Liver (tissue), 9 donors: ENCODE measurements around the gene MOV10L1. TPM values are rescaled to one million over a fixed set of nuclear protein-coding genes. Genes with fewer than 3 reads are reported as not detected.

ENCODE experiments used
- DNase-seq: peaks from one replicate; pipeline ENCODE4 v3.0.0-alpha.2; 2017; ENCODE audit warnings: low spot score
- H3K27ac ChIP-seq, 2 donors: one replicate each; pipeline ENCODE4 v1.7.0; 2013; ENCODE audit warnings: inconsistent platforms in 2 of 2, low read length in 2 of 2, control low read depth in 1 of 2, low read depth in 1 of 2, mild to moderate bottlenecking in 1 of 2
- H3K27me3 ChIP-seq, 4 donors: one replicate each; pipeline versions ENCODE4 v1.6.1 to v1.7.0; 2013; ENCODE audit warnings: low read length in 3 of 4, inconsistent platforms in 1 of 4, mild to moderate bottlenecking in 1 of 4, moderate library complexity in 1 of 4; ENCODE audit not compliant: control insufficient read depth in 4 of 4, insufficient read depth in 4 of 4
- H3K36me3 ChIP-seq, 4 donors: one replicate each; pipeline versions ENCODE4 v1.6.1 to v1.7.0; 2013; ENCODE audit warnings: low read length in 3 of 4, mild to moderate bottlenecking in 3 of 4, low read depth in 1 of 4, moderate library complexity in 1 of 4; ENCODE audit not compliant: control insufficient read depth in 4 of 4, insufficient read depth in 3 of 4
- H3K4me1 ChIP-seq, 4 donors: one replicate each; pipeline versions ENCODE4 v1.6.1 to v1.7.0; 2013; ENCODE audit warnings: low read length in 3 of 4, mild to moderate bottlenecking in 3 of 4, moderate library complexity in 1 of 4; ENCODE audit not compliant: control insufficient read depth in 4 of 4, insufficient read depth in 4 of 4
- H3K4me3 ChIP-seq, 3 donors: one replicate each; pipeline versions ENCODE4 v1.6.1 to v1.7.0; 2013; ENCODE audit warnings: low read length in 3 of 3, control low read depth in 1 of 3, low read depth in 1 of 3, mild to moderate bottlenecking in 1 of 3
- H3K9ac ChIP-seq, 2 donors: one replicate each; pipeline ENCODE4 v1.7.0; 2013; ENCODE audit warnings: low read length in 2 of 2, mild to moderate bottlenecking in 2 of 2, moderate library complexity in 2 of 2, control low read depth in 1 of 2, low read depth in 1 of 2
- H3K9me3 ChIP-seq, 4 donors: one replicate each; pipeline versions ENCODE4 v1.6.1 to v1.7.0; 2013; ENCODE audit warnings: low read length in 3 of 4; ENCODE audit not compliant: control insufficient read depth in 4 of 4
- FOXA1 ChIP-seq: IDR thresholded peaks from 2 replicates; pipeline ENCODE4 v1.6.1; 2016; ENCODE audit warnings: antibody characterized with exemption
- GABPA ChIP-seq, 2 donors: IDR thresholded peaks in 1 of 2; conservative IDR thresholded peaks in 1 of 2; 2 replicates each; pipeline ENCODE4 v1.6.1; 2016; ENCODE audit warnings: antibody characterized with exemption in 2 of 2, mild to moderate bottlenecking in 1 of 2, moderate library complexity in 1 of 2
- HNF4A ChIP-seq, 2 donors: conservative IDR thresholded peaks; 2 replicates each; pipeline ENCODE4 v1.6.1; 2016; ENCODE audit warnings: antibody characterized with exemption in 2 of 2, mild to moderate bottlenecking in 2 of 2
- HNF4G ChIP-seq: IDR thresholded peaks from 2 replicates; pipeline ENCODE4 v1.6.1; 2016; ENCODE audit warnings: antibody characterized with exemption
- NR2F2 ChIP-seq: IDR thresholded peaks from 2 replicates; pipeline ENCODE4 v1.6.1; 2016; ENCODE audit warnings: antibody characterized with exemption
- RAD21 ChIP-seq, 2 donors: IDR thresholded peaks; 2 replicates each; pipeline ENCODE4 v1.6.1; 2016; ENCODE audit warnings: antibody characterized with exemption in 2 of 2, mild to moderate bottlenecking in 2 of 2
- RXRA ChIP-seq, 2 donors: IDR thresholded peaks; 2 replicates each; pipeline ENCODE4 v1.6.1; 2017 to 2018; ENCODE audit warnings: antibody characterized with exemption in 2 of 2, mild to moderate bottlenecking in 1 of 2
- SP1 ChIP-seq: IDR thresholded peaks from 2 replicates; pipeline ENCODE4 v1.6.1; 2018; ENCODE audit warnings: antibody characterized with exemption, mild to moderate bottlenecking
- TAF1 ChIP-seq: conservative IDR thresholded peaks from 2 replicates; pipeline ENCODE4 v1.6.1; 2016; ENCODE audit warnings: antibody characterized with exemption, mild to moderate bottlenecking
- WGBS: extraction: QIAGEN DNeasy Blood & Tissue Kit; methylation state at CpG from one replicate; pipeline ENCODE4 v1.1.7; 2013; 5-methylcytosine and 5-hydroxymethylcytosine counted together
- polyA plus RNA-seq, 2 donors: library from polyadenylated mRNA; stranded (reverse) in 1 of 2; unstranded in 1 of 2; fragments of 200-250 nt in 1 of 2; fragments of >200 nt in 1 of 2; fragmentation: Nextera tagmentation in 1 of 2; extraction: Ambion mirVana in 1 of 2; gene quantifications; one replicate each; pipeline versions ENCODE4 v1.2.1 to v1.2.3, GENCODE V29; 2013 to 2015
- total RNA-seq, 2 donors: library from RNA; depleted of rRNA; stranded (reverse); fragments of >200 nt; gene quantifications; one replicate each; pipeline ENCODE4 v1.2.3, GENCODE V29; 2014
- TF ChIP-seq, protein P1 (sequence below): IDR thresholded peaks from 2 replicates; pipeline ENCODE4 v1.6.1; 2016; ENCODE audit warnings: antibody characterized with exemption
- TF ChIP-seq, protein P2 (sequence below): IDR thresholded peaks from 2 replicates; pipeline ENCODE4 v1.6.1; 2016; ENCODE audit warnings: antibody characterized with exemption
- donor health status: healthy.
- donor health status: healthy.
- donor health status: healthy.
- donor health status: healthy.
- donor health status: healthy.

MOV10L1 gene
- total and polyA plus RNA-seq, 4 donors = 0.07 to 0.47 (median 0.17) TPM

DNA sequence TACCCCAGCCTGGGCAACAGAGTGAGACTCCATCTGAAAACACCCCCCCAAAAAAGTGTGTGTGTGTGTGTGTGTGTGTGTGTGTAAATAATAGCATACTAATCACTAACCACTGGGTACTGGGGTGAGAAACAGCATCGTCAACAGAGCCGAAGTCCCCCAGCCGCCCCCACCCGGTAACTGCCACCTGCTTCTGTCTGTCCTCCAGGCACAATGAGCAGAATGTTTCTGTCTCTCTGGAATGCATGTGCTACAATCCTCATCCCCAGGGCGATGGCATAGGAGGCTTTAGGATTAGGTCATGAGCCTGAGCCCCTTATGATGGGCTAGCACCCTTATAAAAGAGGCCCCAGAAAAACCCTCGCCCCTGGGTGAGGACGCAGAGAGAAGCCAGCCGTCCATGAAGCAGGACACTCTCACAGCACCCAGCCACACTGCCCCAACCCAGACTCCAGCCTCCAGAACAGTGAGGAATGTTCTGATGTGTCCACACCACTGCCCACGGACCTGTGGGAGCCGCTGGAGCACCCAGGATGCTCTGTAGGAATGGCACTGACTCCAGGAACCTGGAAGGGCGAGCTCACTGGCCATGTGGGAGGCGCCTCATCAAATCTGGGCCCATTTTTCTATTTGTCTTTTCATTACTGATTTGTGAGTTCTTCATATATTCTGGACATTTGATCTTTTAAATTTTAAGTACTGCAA is 41.6 kb upstream of the MOV10L1 start (continued):
- no peak for TF ChIP-seq SP1
- no peak for TF ChIP-seq TAF1
- no peak for TF ChIP-seq RXRA (IDR thresholded peaks at IDR 0.05)

DNA sequence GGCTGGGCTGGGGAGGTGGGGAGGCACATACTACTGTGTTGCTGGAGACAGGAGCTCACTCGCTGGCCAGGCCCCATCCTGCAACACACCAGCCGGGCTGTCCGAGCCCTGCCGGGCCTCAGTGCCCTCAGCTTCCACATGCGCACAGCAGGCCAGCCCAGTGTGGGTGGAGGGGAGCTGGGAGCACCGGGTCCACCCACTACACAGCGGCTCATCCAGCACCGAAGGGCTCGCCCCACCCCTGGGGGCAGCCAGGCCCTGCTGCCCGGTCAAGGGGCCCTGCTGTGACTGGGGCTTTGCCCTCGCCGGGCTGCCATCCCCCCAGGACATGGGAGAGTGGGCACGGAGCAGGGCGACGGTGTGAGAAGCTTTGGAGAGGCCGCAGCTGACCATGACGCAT is 41.0 kb upstream of the MOV10L1 start:
- no peaks in the 10 kb centered on the region for H3K27me3 ChIP-seq
- H3K36me3 ChIP-seq = no peaks in the 10 kb centered on the region
- 90% methylated on average over 17 of the region's 17 CpGs for WGBS
- no peak overlapping the region for H3K4me3 ChIP-seq
- H3K4me1 ChIP-seq = no peaks in the 10 kb centered on the region
- DNase-seq = no peak
- H3K9ac ChIP-seq = no peak overlapping the region
- TF ChIP-seq, protein P1, sequence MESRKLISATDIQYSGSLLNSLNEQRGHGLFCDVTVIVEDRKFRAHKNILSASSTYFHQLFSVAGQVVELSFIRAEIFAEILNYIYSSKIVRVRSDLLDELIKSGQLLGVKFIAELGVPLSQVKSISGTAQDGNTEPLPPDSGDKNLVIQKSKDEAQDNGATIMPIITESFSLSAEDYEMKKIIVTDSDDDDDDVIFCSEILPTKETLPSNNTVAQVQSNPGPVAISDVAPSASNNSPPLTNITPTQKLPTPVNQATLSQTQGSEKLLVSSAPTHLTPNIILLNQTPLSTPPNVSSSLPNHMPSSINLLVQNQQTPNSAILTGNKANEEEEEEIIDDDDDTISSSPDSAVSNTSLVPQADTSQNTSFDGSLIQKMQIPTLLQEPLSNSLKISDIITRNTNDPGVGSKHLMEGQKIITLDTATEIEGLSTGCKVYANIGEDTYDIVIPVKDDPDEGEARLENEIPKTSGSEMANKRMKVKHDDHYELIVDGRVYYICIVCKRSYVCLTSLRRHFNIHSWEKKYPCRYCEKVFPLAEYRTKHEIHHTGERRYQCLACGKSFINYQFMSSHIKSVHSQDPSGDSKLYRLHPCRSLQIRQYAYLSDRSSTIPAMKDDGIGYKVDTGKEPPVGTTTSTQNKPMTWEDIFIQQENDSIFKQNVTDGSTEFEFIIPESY = no peak
- TF ChIP-seq HNF4G (no peak), GABPA (IDR thresholded peaks at IDR 0.05 in 1 of 2, conservative IDR thresholded peaks at IDR 0.05 in 1 of 2) (no peak), RXRA (IDR thresholded peaks at IDR 0.05) (no peak), SP1 (no peak)
- H3K9me3 ChIP-seq = peaks cover 0 to 3% (median 0%) of the 10 kb centered on the region in 4 donors
- H3K27ac ChIP-seq = no peak overlapping the region

DNA sequence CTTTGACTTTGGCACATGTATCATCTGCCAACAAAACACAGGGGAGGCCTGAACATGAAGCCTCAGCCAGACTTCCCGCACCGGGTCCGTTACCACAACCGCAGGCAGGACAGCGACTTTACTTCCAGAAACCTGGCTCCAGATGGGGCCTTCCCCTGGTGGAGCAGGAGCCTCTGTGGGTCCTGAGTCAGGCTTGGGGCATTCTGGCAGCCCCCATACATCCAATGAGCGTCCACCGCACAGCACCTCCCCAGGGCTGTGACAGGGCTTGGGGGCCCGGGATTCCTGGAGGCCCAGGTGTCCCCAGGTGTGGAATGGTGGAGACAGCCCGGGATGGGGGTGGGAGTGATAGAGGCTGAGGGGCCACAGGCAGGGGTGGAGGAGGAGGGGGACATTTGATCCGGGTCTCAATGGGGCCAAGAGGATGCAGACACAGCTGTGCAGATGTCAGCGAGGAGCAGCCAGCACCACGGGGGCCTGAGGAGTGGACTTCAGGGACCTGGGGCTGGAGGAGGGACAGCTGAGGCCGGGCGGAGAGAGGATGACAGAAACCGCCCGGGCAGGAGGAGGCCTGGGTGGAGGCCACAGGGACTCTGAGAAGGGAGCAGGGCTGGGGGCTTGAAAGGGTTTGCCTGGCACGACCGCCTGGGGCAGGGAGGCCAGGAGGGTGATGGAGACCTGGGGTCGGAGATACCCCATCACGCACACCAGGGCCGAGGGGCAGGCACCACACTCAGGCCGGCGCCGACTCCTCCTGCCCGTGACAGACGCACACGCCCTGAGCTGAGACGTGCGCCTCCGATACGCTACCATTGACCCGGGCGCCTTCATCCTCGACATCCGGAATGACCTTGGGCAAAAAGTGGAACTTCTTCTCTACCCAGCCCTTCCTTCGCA is 40.3 kb upstream of the MOV10L1 start:
- DNase-seq = no peak
- Histone ChIP-seq H3K9me3 (peaks cover 0 to 6% (median 0%) of the 10 kb centered on the region in 4 donors), H3K27me3 (no peaks in the 10 kb centered on the region), H3K9ac (no peak overlapping the region), H3K4me3 (no peak overlapping the region), H3K36me3 (no peaks in the 10 kb centered on the region), H3K27ac (no peak overlapping the region), H3K4me1 (no peaks in the 10 kb centered on the region)
- TF ChIP-seq RAD21 (IDR thresholded peaks at IDR 0.05) (no peak), SP1 (no peak), HNF4G (no peak), HNF4A (conservative IDR thresholded peaks at IDR 0.05) (no peak), FOXA1 (no peak), GABPA (IDR thresholded peaks at IDR 0.05 in 1 of 2, conservative IDR thresholded peaks at IDR 0.05 in 1 of 2) (no peak), NR2F2 (no peak)
- TF ChIP-seq, protein P2, sequence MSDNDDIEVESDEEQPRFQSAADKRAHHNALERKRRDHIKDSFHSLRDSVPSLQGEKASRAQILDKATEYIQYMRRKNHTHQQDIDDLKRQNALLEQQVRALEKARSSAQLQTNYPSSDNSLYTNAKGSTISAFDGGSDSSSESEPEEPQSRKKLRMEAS = no peak
- TF ChIP-seq, protein P1 = no peak
- WGBS = 91% methylated on average over 36 of the region's 36 CpGs
